GM12872 (cell line): Measurements from ENCODE around the gene TTC22.

ENCODE experiments used
- CTCF ChIP-seq: IDR thresholded peaks from 3 replicates; pipeline ENCODE4 v1.5.1; 2011; ENCODE audit warnings: low read depth, mild to moderate bottlenecking, low read length, moderate library complexity; ENCODE audit not compliant: insufficient read depth

The TTC22 gene

DNA sequence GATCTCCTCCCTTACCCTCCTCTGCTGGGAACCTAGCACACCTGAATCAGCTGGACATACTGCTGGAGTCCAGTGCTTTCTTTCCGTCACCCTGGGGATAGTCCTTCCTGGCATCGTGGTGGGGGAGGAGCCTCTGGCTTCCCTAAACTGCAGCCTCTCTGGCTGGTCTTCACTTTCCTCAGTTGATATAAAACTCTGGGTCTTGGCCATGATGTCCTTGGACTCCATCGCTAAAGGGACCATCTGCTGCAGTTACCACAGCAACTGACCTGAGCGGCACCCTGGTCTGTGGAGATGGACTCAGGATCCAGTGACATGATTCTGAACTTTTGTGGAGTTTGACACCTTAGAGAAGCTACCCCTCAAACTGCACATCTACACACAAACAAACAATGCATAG lies 59.6 kb downstream of the TTC22 start:
- TF ChIP-seq CTCF = no peak

DNA sequence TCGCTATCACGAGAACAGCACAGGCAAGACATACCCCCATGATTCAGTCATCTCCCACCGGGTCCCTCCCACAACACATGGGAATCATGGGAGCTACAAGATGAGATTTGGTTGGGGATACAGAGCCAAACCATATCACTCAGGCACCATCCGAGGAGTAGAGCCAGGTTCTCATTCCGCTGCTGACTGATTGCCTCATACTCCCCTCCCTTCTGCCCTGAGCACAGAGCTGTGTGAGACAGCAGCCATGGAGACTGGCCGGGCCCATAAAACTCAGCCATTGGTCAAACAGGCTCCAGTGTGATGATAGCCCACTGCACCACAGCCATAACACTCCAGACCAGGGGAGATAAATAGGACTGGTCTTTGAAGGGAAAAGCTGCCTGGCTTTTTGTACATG lies 62.9 kb downstream of the TTC22 start:
- TF ChIP-seq CTCF = no peak

GRCh38 chr1:54736685-54737084 lies 64.4 kb downstream of the TTC22 start:
- no peak for TF ChIP-seq CTCF
